ENCODE results near the gene EPN2. TPM values are rescaled to one million over a fixed set of nuclear protein-coding genes. Genes with fewer than 3 reads are reported as not detected.

Gene EPN2
- total RNA-seq, 6 donors from 2014 or later = 26.3 to 64.5 (median 47.9) TPM

DNA sequence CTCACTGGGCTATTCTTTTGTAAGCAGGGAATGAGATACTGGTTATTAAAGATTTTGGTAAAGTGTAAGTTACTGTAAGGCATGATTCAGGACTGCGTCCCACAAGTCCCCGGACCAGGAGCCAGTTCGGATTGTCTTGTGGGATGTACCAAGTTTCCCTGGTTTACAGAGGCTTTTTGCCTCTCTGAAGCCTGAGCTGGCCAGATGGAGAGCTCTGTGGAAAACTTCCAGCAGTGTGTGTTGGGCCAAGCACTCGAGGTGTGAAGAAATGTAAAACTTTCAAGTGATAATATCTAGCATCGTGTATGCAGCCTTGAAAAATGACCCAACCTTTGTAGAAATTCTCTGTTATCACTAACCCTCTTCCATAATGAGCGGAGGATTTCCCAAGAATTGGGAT is 2.4 kb downstream of the EPN2 start:
- H3K9me3 ChIP-seq = no peaks in the 10 kb centered on the region
- H3K4me1 ChIP-seq = peaks cover 29 to 41% (median 33%) of the 10 kb centered on the region in 4 donors
- peaks cover 0 to 4% (median 0%) of the 10 kb centered on the region in 4 donors for H3K27me3 ChIP-seq
- no peaks in the 10 kb centered on the region for H3K36me3 ChIP-seq
- TF ChIP-seq POLR2A (IDR thresholded peaks at IDR 0.05) = no peak
- TF ChIP-seq, protein P1, sequence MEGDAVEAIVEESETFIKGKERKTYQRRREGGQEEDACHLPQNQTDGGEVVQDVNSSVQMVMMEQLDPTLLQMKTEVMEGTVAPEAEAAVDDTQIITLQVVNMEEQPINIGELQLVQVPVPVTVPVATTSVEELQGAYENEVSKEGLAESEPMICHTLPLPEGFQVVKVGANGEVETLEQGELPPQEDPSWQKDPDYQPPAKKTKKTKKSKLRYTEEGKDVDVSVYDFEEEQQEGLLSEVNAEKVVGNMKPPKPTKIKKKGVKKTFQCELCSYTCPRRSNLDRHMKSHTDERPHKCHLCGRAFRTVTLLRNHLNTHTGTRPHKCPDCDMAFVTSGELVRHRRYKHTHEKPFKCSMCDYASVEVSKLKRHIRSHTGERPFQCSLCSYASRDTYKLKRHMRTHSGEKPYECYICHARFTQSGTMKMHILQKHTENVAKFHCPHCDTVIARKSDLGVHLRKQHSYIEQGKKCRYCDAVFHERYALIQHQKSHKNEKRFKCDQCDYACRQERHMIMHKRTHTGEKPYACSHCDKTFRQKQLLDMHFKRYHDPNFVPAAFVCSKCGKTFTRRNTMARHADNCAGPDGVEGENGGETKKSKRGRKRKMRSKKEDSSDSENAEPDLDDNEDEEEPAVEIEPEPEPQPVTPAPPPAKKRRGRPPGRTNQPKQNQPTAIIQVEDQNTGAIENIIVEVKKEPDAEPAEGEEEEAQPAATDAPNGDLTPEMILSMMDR (IDR thresholded peaks at IDR 0.05) = no peak
- no peak for TF ChIP-seq POLR2AphosphoS5 (IDR thresholded peaks at IDR 0.05)
- no peak for TF ChIP-seq EP300 (IDR thresholded peaks at IDR 0.05)
- no peak for ATAC-seq (ENCODE audit: low FRiP score in 2 of 2)
- DNase-seq = peak in 1 of 2 donors; percentile 62
- peak overlapping the region; percentile 8 to 92 (median 28) for H3K27ac ChIP-seq
- no peak overlapping the region for H3K4me3 ChIP-seq
- 63 to 66% methylated on average over 6 of the region's 6 CpGs for WGBS, 2 donors

DNA sequence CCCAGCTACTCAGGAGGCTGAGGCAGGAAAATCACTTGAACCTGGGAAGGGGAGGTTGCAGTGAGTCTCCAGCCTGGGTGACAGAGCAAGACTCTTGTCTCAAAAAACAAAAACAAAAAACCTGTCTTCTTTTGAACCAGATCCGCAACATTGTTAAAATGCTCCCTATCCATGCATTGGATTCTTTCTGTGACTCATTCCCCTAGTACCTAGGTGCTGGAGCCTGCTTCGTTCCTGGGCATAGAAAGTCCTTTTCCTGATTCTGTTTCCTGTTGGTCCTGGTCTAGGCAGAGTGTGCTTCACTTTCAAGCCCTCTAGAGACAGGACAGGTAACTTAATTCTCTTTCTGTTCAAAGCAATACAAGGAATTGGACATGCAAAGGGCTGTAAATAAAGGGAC is 5.2 kb downstream of the EPN2 start:
- no peaks in the 10 kb centered on the region for H3K36me3 ChIP-seq
- ATAC-seq (ENCODE audit: low FRiP score in 2 of 2) = peak in 1 of 2 donors; percentile 59
- no peak for TF ChIP-seq EP300 (IDR thresholded peaks at IDR 0.05)
- no peak for TF ChIP-seq POLR2A (IDR thresholded peaks at IDR 0.05)
- TF ChIP-seq, protein P1 (IDR thresholded peaks at IDR 0.05) = no peak
- no peak for TF ChIP-seq POLR2AphosphoS5 (IDR thresholded peaks at IDR 0.05)
- peak overlapping the region in 3 of 4 donors; percentile 28 to 49 (median 34) for H3K27ac ChIP-seq
- peak in 1 of 2 donors; percentile 29 for DNase-seq
- peaks cover 29 to 43% (median 40%) of the 10 kb centered on the region in 4 donors for H3K4me1 ChIP-seq
- peaks cover 0 to 4% (median 0%) of the 10 kb centered on the region in 4 donors for H3K27me3 ChIP-seq
- 46 to 54% methylated on average over 2 of the region's 2 CpGs for WGBS, 2 donors
- no peak overlapping the region for H3K4me3 ChIP-seq
- no peaks in the 10 kb centered on the region for H3K9me3 ChIP-seq

DNA sequence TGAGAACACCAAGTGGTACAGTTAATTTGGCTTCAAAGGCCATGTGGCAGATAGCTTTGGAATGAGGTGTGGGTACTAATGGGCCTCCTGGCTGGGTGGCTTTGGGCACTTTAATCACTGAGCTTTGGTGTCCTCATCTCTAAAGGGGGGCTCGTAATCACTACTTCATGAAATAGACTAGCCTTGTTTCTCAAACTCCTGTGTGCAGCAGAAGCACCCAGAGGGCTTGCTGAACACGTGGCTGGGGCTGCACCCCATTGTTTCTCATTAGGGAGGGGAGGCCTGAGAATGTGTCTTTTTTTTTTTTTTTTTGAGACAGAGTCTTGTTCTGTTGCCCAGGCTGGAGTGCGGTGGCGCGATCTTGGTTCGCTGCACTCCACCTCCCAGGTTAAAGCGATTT is 5.8 kb downstream of the EPN2 start:
- Histone ChIP-seq H3K4me3 (no peak overlapping the region), H3K4me1 (peaks cover 35 to 48% (median 46%) of the 10 kb centered on the region in 4 donors), H3K27me3 (no peaks in the 10 kb centered on the region), H3K9me3 (no peaks in the 10 kb centered on the region), H3K36me3 (no peaks in the 10 kb centered on the region), H3K27ac (peak overlapping the region in 2 of 4 donors; percentile 28 to 49)
- DNase-seq = no peak
- ATAC-seq (ENCODE audit: low FRiP score in 2 of 2) = no peak
- WGBS, 2 donors = 87 to 90% methylated on average over 7 of the region's 7 CpGs
- no peak for TF ChIP-seq POLR2A (IDR thresholded peaks at IDR 0.05)
- TF ChIP-seq EP300 (IDR thresholded peaks at IDR 0.05) = no peak
- TF ChIP-seq, protein P1 (IDR thresholded peaks at IDR 0.05) = no peak
- TF ChIP-seq POLR2AphosphoS5 (IDR thresholded peaks at IDR 0.05) = no peak

DNA sequence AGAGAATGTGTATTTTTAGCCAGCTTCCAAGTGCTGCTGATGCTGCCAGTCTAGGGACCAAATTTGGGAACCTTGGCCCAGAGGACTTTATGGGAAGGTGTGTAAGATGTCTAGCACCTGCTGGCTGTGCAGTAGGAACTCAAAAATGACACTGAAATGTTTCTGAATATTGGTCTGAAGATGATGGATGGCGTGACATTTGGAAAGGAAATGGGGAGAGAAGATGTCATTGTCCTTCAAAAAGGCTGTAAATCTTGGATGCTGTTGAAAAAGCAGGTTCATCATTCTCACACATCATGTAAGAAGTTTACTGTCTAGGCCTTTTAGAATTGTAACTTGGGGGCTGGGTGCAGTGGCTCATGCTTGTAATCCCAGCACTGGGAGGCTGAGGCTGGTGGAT is 6.7 kb downstream of the EPN2 start:
- Histone ChIP-seq H3K9me3 (no peaks in the 10 kb centered on the region), H3K4me1 (peaks cover 35 to 50% (median 49%) of the 10 kb centered on the region in 4 donors), H3K27ac (no peak overlapping the region), H3K27me3 (no peaks in the 10 kb centered on the region), H3K36me3 (no peaks in the 10 kb centered on the region), H3K4me3 (no peak overlapping the region)
- ATAC-seq (ENCODE audit: low FRiP score in 2 of 2) (no peak), DNase-seq (no peak)
- peak in 1 of 2 donors; percentile 38 for TF ChIP-seq POLR2AphosphoS5 (IDR thresholded peaks at IDR 0.05)
- TF ChIP-seq, protein P1 (IDR thresholded peaks at IDR 0.05) = no peak
- 91 to 92% methylated on average over 1 of the region's 1 CpG for WGBS, 2 donors

DNA sequence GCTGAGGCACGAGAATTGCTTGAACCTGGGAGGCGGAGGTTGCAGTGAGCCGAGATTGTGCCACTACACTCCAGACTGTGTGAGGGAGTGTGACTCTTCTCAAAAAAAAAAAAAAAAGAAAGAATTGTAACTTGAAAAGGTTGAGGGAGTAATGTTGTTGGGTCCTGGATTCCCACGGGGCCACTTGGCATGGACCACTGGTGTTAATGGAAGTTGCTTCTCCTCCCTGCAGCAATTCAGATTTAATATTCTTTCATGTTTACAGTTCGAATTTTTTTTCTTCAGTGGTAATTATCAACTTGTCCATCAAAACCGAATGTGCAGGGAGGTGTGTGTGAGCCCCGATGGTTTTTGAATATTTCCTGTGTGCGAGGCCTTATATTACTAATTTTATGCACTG is 7.2 kb downstream of the EPN2 start:
- Histone ChIP-seq H3K27ac (no peak overlapping the region), H3K4me1 (peaks cover 34 to 50% (median 49%) of the 10 kb centered on the region in 4 donors), H3K9me3 (no peaks in the 10 kb centered on the region), H3K27me3 (no peaks in the 10 kb centered on the region), H3K36me3 (no peaks in the 10 kb centered on the region), H3K4me3 (no peak overlapping the region)
- 81 to 85% methylated on average over 8 of the region's 8 CpGs for WGBS, 2 donors
- ATAC-seq (ENCODE audit: low FRiP score in 2 of 2) (no peak), DNase-seq (no peak)
- no peak for TF ChIP-seq POLR2A (IDR thresholded peaks at IDR 0.05)
- TF ChIP-seq, protein P1 (IDR thresholded peaks at IDR 0.05) = no peak
- TF ChIP-seq POLR2AphosphoS5 (IDR thresholded peaks at IDR 0.05) = no peak
- no peak for TF ChIP-seq EP300 (IDR thresholded peaks at IDR 0.05)
